PC-3 (cell line): ENCODE measurements around the gene TEX54. TPM values are rescaled to one million over a fixed set of nuclear protein-coding genes. Genes with fewer than 3 reads are reported as not detected.

Experiments
- ATAC-seq: fragments of 200-7000 bp; cut with Tn5 transposase; 2 replicates; pipeline ENCODE4 v1.9.1; 2020; ENCODE audit warnings: mild to moderate bottlenecking, moderate library complexity
- BruUV-seq: library from RNA; stranded (reverse); fragments of 400-500 nt; replicated peaks from 2 replicates; lab custom pipeline; 2021; lab: Mats Ljungman, UMichigan
- CTCF ChIA-PET: fragments of 300-600 bp; sonication (Branson Sonifier 250); formaldehyde crosslinking; loops from one replicate; lab custom pipeline; 2022; ENCODE audit warnings: antibody characterized with exemption; lab: Charles Lee
- POLR2A ChIA-PET: fragments of 300-600 bp; sonication (Branson Sonifier 250); formaldehyde crosslinking; loops from one replicate; lab custom pipeline; 2022; ENCODE audit warnings: antibody characterized with exemption; ENCODE audit not compliant: unreplicated experiment; lab: Charles Lee
- DNase-seq: peaks from one replicate; pipeline ENCODE4 v3.0.0-alpha.2; 2015
- H2AFZ ChIP-seq: fragments of 300-600 bp; sonication (generic); 2 replicates; pipeline ENCODE4 v1.6.0; 2016; ENCODE audit warnings: antibody characterized with exemption, low read length
- H3F3A ChIP-seq: fragments of 300-600 bp; sonication (generic); one replicate; pipeline ENCODE4 v1.6.0; 2017; ENCODE audit warnings: antibody characterized with exemption, low read length, control low read depth, mild to moderate bottlenecking; ENCODE audit not compliant: unreplicated experiment
- H3K27ac ChIP-seq: fragments of 300-600 bp; sonication (generic); 2 replicates; pipeline ENCODE4 v1.5.1; 2016; ENCODE audit warnings: mild to moderate bottlenecking, low read length
- H3K27me3 ChIP-seq: fragments of 300-600 bp; sonication (generic); 2 replicates; pipeline ENCODE4 v1.6.1; 2016; ENCODE audit warnings: low read length, mixed read lengths
- H3K36me3 ChIP-seq: fragments of 300-600 bp; sonication (generic); 2 replicates; pipeline ENCODE4 v1.6.1; 2016; ENCODE audit warnings: low read depth, mixed run types, low read length, mixed read lengths
- H3K4me1 ChIP-seq: fragments of 300-600 bp; sonication (generic); 2 replicates; pipeline ENCODE4 v1.5.1; 2016; ENCODE audit warnings: low read length; ENCODE audit not compliant: insufficient read depth
- H3K4me2 ChIP-seq: fragments of 300-600 bp; sonication (generic); 2 replicates; pipeline ENCODE4 v1.6.0; 2016; ENCODE audit warnings: low read length
- H3K4me3 ChIP-seq: fragments of 300-600 bp; sonication (generic); 2 replicates; pipeline ENCODE4 v1.5.1; 2016; ENCODE audit warnings: mild to moderate bottlenecking, low read length, mixed read lengths
- H3K79me2 ChIP-seq: fragments of 300-600 bp; sonication (generic); 2 replicates; pipeline ENCODE4 v1.6.1; 2017; ENCODE audit warnings: low read length, mixed read lengths
- H3K9ac ChIP-seq: fragments of 300-600 bp; sonication (generic); 2 replicates; pipeline ENCODE4 v1.6.0; 2016; ENCODE audit warnings: mild to moderate bottlenecking, low read length
- H3K9me2 ChIP-seq: fragments of 300-600 bp; sonication (generic); replicated peaks from 2 replicates; pipeline ENCODE4 v1.6.1; 2016; ENCODE audit warnings: mixed run types, low read length, mixed read lengths
- H3K9me3 ChIP-seq: fragments of 300-600 bp; sonication (generic); 2 replicates; pipeline ENCODE4 v1.6.1; 2016; ENCODE audit warnings: low read length, mixed read lengths
- H4K20me1 ChIP-seq: fragments of 300-600 bp; sonication (generic); 2 replicates; pipeline ENCODE4 v1.6.1; 2016; ENCODE audit warnings: low read length, mixed read lengths
- EZH2 ChIP-seq: fragments of 300-600 bp; sonication (generic); IDR thresholded peaks from one replicate; pipeline ENCODE4 v1.6.1; 2017; ENCODE audit warnings: antibody characterized with exemption, mild to moderate bottlenecking, low read length; ENCODE audit not compliant: unreplicated experiment
- EZH2phosphoT487 ChIP-seq: fragments of 300-600 bp; sonication (generic); IDR thresholded peaks from 2 replicates; pipeline ENCODE4 v1.6.1; 2018; ENCODE audit warnings: mild to moderate bottlenecking, antibody characterized with exemption, low read length, borderline replicate concordance
- intact Hi-C: fragments of 100-400 bp; cut with micrococcal nuclease; formaldehyde crosslinking; loops from 2 replicates; pipeline ENCODE4 v1.9.0; 2023
- total RNA-seq: library from RNA; depleted of rRNA; stranded (reverse); fragments of >200 nt; gene quantifications from 2 replicates; pipeline ENCODE4 v1.2.3, GENCODE V29; 2014
- TF ChIP-seq, protein P1 (sequence below): fragments of 300-600 bp; sonication (generic); conservative IDR thresholded peaks from 2 replicates; pipeline ENCODE4 v1.5.1; 2017; ENCODE audit warnings: antibody characterized with exemption, low read depth, mild to moderate bottlenecking, low read length

The TEX54 gene
- total RNA-seq, 1 experiment from 2014 or later: not detected

DNA sequence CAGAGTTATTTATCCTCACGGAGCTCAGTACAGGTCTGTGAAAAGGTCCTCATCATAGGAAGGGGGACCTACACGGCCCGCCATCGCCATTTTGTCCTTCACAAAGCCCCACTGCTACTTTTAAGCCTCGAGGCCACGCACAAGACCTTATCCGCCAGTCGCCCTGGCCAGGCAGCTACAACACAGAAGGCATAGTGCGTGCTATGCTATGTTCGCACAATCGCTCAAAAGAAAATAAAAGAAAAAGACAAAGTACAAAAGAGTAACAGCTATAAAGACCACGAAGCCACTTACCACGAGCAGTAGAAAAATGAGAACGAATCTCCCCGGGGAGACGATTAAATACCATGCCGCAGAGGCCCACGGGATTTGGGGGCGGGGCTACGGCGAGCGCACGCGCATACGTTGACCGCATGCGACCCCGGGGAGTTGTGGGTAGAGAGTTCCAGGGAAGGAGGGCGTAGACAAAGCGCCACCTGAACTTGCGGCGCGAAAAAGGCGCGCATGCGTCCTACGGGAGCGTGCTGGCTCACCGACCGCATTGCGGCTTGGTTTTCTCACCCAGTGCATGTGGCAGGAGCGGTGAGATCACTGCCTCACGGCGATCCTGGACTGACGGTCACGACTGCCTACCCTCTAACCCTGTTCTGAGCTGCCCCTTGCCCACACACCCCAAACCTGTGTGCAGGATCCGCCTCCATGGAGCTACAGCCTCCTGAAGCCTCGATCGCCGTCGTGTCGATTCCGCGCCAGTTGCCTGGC lies 23.1 kb upstream of the TEX54 start:
- DNase-seq (peak; percentile 100), ATAC-seq (peak; percentile 83)
- Histone ChIP-seq H3F3A (peaks cover 47% of the 10 kb centered on the region), H3K9me3 (no peaks in the 10 kb centered on the region), H3K9me2 (no peaks in the 10 kb centered on the region), H3K27me3 (no peaks in the 10 kb centered on the region), H3K79me2 (peaks cover 82% of the 10 kb centered on the region), H3K9ac (peak overlapping the region; percentile 97), H3K4me1 (peaks cover 31% of the 10 kb centered on the region), H3K36me3 (peaks cover 41% of the 10 kb centered on the region), H3K4me2 (peak overlapping the region; percentile 96), H2AFZ (peak overlapping the region; percentile 67), H4K20me1 (peaks cover 43% of the 10 kb centered on the region), H3K4me3 (peak overlapping the region; percentile 93), H3K27ac (peak overlapping the region; percentile 78)
- POLR2A ChIA-PET: interaction anchor here (0.5 to 2.2 kb wide), 9 partner anchors 9 to 708 kb away, joined by 3 to 23 read pairs (median 4); partner anchors contain the start of genes TAF6L and ZBTB3
- CTCF ChIA-PET: interaction anchor here (1.0 to 1.8 kb wide), 2 partner anchors 24 to 26 kb away, joined by 3 to 8 read pairs; partner anchors contain the start of gene SLC3A2
- intact Hi-C loops: loop anchor here (1.0 to 2.0 kb wide), 2 partner anchors 14 to 25 kb away; partner anchors contain the start of gene SLC3A2
- BruUV-seq: no TSS peak
- TF ChIP-seq EZH2: no peak
- TF ChIP-seq, protein P1, sequence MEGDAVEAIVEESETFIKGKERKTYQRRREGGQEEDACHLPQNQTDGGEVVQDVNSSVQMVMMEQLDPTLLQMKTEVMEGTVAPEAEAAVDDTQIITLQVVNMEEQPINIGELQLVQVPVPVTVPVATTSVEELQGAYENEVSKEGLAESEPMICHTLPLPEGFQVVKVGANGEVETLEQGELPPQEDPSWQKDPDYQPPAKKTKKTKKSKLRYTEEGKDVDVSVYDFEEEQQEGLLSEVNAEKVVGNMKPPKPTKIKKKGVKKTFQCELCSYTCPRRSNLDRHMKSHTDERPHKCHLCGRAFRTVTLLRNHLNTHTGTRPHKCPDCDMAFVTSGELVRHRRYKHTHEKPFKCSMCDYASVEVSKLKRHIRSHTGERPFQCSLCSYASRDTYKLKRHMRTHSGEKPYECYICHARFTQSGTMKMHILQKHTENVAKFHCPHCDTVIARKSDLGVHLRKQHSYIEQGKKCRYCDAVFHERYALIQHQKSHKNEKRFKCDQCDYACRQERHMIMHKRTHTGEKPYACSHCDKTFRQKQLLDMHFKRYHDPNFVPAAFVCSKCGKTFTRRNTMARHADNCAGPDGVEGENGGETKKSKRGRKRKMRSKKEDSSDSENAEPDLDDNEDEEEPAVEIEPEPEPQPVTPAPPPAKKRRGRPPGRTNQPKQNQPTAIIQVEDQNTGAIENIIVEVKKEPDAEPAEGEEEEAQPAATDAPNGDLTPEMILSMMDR: no peak
- TF ChIP-seq EZH2phosphoT487: no peak

DNA sequence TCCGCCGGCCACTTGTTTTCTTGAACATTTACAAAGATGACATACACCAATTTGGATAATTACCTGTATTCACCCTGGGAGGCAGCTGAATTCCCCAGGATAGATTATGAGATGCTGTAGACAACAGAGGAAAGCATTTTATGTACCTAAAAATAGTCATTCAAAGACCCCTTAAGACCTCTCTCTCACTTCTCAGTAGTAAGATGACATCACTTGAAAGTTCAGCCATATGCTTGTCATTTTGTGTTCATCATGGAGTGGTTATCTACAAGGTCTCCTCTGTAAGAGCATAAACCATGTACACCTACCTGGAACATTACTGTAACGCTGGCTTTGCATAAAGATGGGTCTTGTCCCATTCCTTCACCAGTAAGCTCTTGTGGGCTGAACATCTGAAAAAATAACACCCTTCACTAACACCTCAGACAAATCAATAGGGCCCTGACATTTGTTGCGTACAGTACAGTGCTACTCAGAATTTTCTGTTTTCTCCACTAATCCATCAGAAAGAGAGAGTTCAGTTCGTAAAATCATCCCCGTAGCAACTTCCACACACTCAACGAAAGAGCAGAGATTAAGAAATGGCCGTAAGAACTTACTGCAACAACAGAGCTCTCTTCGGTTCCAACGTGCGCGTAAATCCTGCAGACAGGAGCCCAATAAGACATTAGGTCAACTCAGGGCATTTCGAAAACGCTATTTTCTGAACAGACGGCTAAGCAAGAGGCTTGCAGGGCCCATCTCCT lies 22.4 kb upstream of the TEX54 start:
- Histone ChIP-seq H3K9me3 (no peaks in the 10 kb centered on the region), H3K79me2 (peaks cover 74% of the 10 kb centered on the region), H3K4me2 (peak overlapping the region; percentile 96), H3F3A (peaks cover 51% of the 10 kb centered on the region), H3K9ac (peak overlapping the region; percentile 97), H3K4me1 (peaks cover 31% of the 10 kb centered on the region), H3K4me3 (peak overlapping the region; percentile 93), H3K36me3 (peaks cover 41% of the 10 kb centered on the region), H3K27me3 (no peaks in the 10 kb centered on the region), H2AFZ (no peak overlapping the region), H3K27ac (peak overlapping the region; percentile 66), H3K9me2 (no peaks in the 10 kb centered on the region), H4K20me1 (peaks cover 43% of the 10 kb centered on the region)
- ATAC-seq (no peak), DNase-seq (no peak)
- no peak for TF ChIP-seq EZH2
- no peak for TF ChIP-seq EZH2phosphoT487
- TF ChIP-seq, protein P1: no peak
- BruUV-seq: TSS peak; percentile 57
- intact Hi-C loops: no loop called here
- POLR2A ChIA-PET: interaction anchor here (0.5 to 2.2 kb wide), 7 partner anchors 11 to 708 kb away, joined by 3 to 23 read pairs (median 3); partner anchors contain the start of gene TAF6L
- CTCF ChIA-PET: interaction anchor here (1.0 to 1.8 kb wide), 2 partner anchors 25 to 27 kb away, joined by 3 to 8 read pairs; partner anchors contain the start of gene SLC3A2
